ENCODE data around the gene CSRP2.

Gene CSRP2

DNA sequence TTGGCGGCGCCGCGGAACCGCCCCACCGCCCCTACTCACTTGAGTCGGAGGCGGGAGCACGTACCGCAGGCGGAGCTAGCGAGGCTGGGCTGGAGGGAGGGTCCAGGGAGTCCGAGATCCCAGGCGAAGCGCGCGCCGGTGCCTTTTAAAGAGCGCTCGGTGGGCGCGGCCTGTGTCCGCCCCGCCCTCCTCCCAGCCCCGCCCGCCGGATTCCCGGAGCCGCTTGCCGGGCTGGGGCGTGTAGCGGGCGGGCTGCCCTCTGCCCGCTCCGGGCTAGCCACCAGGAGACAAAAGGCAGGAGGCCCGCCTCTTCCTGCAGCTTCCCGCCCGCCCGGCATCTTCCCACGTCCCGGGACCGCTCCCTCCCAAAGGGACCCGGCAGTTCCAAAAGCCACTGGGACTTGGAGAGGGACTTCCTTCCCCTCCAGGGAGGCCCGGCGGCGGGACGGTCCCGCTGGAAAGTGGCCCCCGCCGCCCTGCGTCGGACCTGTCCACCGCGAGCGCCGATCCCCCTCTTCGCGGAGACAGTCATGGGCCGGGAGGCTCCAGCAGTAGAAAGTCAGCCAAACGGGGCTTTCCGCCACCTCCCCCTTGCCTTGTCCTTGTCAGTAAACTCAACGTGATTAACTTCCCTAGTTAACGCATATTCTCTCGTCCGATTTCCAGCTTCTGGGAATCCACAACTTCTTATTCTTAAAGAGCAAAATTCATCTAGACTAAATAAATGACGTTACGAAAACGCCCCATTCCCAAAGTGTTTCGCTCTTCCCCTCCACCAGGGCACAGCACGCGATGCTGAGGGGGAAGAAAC, at the start of gene CSRP2:
Gene CSRP2, minus strand, starts transcription at position 121 of the 811 bp plus-strand sequence. CDS start 12,759 bp downstream, outside the sequence.
- DNase-seq = peak; percentile 95

DNA sequence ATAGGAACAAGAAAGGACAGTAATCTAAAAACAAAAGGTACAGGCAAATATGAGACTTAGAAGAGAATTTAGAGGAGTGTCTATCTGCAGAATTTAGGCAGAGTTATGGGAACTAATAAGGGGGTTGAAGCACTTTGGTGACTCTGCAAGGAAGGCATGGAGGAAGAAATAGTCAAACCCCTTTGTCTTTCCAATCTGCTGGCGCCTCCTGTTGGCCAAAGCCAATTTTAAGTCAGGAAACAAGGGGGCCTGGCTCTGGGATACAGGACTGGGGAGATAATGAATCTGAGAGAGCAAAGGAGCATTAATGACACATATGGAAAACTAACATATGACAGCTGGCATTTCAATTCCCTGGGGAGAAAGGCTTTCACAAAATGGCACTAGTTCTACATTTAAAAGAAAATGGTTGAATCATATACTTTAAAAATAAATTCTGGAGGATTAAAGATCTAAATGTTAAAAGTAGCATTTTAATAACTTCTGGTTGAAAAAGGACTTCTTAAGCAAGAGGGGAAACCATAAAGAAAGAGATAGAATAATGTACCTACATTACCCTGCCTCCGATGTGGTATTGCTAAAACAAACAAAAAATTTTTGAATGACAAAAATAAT, 48.5 kb upstream of the CSRP2 start:
- DNase-seq = no peak

DNA sequence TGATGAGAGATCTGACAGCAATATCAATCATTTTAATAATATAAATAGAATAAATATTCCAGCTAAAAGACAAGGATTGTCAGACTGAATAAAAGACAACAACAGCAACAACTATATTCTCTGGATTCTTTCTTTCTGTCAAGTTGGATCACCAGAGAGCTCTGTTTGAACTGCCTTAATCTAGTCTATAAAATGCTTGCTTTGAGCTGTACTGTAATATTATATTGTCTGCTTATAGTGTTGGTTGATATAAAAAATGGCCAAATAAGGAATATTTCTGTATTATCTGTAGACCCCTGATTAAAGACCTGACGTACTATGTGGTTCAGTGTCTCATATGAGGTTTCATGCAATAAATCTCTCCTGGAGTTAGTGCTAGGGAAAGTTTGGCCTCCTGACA, 46.3 kb upstream of the CSRP2 start:
- no peak for DNase-seq

DNA sequence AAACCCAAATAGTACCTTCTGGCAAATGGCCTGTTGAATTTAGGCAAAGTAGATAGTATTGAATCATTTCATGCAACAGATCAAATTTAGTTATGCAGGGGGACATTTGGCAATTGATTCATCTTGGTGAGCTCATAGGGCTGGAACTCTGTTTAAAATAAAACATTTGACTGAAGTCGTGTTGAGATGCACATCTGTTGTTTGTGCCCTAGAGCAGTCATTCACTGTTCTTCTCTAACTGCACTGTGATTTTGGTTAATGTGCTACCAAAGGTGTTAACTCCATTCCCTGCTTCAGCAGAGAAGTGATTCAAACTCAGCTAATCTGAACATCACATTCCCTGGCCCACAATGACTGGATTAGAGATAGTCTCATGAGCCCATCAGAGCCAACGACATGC, 44.0 kb upstream of the CSRP2 start:
- no peak for DNase-seq

DNA sequence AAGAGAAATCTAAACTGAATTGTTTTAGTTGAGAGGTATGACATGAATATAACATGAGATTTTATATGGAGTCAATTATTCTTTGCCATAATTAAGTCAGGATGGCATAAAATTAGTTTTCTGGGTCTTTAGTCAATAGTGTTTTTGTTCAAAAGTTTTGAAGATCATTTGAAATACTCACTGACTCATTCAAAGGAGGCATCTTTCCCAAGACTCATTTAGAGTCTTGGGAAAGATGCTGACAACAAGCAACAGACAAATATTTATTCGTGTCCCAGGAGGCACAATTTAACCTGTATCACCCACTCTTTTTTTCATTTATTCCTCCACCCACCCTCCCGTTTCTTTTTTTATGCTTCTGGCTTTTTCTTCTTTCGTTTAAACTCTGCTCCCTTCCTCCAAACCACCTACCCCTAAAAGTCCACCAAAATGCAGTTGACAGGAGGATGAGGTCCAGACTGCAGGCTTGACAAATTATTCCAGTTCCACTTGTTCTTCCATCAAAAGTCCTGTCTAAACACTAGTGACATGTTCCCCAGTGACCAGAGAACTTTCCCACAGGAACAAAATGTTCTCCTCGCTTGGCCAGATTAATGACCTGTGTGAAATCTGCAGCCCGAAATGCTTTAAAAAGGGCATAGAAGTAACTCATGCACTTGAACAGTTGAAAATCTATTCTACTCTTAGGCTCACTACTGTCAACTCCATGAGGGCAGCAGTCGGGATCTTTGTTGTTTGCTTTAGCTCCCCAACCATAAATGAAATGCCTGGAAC, 43.3 kb upstream of the CSRP2 start:
- no peak for DNase-seq

DNA sequence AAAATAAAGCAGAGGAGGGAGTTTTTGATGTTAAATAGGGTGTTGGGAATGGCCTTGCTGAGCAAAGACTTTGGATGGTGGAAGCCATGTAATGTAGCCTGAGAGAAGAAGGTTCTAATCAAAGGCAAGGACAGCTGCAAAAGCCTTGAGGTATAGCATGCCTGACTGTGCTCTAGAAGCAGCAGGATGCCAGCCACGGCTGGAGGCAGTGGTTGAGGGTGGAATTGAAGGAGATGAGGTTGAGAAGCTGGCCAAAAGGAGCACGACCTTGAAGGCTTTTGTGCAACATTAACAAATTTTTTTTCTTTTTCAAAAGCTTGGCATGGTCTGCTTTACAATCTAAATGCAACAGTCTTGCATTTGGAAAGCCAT, 42.3 kb upstream of the CSRP2 start:
- DNase-seq = no peak

DNA sequence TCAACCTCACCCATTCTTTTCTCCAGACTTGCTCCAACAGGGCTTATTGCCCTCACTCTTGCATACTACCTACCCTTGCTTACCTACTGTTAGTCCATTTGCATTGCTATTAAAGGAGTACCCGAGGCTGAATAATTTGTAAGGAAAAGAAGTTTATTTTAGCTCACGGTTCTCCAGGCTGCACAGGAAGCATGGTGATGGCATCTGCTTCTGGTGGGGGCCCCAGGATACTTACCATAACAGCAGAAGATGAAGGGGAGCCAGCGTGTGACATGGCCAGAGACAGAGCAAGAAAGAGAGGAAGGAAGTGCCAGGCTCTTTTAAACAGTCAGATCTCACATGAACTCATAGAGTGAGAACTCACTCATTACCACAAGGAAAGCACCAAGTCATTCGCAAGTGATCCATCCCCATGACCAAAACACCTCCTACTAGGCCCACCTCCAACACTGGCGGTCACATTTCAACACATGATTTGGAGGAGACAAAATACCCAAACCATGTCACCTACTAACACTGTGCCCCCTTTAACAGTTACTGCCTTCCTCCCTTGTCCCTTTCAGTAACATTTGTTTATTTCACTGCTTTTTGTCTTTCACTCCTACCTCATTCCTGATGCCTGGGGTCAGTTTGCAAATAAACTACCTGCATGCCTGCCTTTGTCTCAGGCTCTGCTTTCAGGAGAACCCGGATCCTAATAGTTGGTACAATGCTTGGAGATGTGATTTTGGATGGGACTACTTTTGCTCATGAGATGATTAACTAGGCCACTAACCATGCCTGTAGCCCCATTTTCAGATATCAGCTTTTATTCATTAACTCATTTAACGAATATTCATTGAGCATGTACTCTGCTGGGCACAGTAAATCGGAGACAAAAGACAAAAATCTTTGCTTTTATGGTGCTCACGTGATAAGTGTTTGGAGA, 41.6 kb upstream of the CSRP2 start:
- no peak for DNase-seq

DNA sequence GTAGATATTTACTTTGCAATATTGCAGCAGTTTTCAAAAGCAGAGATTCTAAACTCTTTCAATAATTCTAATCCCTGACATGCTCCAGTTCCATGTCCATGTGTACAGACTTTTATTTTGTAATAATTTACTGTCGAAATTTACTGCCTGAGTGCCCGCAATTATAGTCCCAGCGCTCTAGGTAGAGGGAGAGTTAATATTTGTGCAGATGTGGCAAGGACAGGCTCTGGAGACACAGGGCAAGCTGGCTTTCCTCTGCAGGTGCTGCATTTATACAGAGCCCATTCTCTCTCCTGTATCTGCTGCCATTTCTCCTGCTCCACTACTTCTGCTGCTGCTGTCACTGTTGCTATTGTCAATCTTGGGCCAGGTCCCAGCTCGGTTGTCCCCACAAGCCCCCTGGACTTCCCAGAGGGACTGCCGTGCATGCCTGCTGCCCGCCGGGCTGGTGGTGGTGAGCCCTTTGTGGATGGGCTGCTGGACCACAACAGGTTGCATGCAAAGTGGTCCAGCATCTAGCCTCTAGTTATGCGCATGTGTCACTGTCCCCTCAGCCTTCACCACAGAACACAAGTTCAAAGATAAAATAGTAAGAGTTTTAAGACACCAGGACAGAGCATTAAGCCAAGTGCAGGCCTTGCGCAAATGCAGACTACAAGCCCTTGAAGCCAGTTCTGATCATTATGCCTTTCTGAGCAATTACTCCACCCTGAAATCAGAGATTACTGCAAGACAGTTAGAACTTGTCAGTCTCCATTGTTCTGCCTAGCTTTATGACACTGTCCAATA, 40.8 kb upstream of the CSRP2 start:
- no peak for DNase-seq

DNA sequence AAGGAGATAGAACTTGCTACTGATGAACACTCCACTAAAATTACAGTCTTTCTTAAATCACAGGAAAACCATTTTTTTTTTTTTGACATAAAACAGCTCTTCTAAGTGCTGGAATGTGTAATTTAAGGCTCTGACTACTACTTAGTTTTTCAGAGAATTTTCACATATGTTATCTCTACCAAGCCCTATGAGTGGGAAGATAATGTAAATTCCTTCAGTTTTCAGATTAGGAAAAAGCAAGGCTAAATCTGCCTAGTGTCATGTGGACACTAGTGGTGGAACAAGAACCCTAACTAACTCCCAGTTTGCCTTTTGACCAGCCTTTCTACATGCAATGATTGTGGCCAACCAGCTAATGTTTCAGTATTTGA, 37.3 kb upstream of the CSRP2 start:
- no peak for DNase-seq

DNA sequence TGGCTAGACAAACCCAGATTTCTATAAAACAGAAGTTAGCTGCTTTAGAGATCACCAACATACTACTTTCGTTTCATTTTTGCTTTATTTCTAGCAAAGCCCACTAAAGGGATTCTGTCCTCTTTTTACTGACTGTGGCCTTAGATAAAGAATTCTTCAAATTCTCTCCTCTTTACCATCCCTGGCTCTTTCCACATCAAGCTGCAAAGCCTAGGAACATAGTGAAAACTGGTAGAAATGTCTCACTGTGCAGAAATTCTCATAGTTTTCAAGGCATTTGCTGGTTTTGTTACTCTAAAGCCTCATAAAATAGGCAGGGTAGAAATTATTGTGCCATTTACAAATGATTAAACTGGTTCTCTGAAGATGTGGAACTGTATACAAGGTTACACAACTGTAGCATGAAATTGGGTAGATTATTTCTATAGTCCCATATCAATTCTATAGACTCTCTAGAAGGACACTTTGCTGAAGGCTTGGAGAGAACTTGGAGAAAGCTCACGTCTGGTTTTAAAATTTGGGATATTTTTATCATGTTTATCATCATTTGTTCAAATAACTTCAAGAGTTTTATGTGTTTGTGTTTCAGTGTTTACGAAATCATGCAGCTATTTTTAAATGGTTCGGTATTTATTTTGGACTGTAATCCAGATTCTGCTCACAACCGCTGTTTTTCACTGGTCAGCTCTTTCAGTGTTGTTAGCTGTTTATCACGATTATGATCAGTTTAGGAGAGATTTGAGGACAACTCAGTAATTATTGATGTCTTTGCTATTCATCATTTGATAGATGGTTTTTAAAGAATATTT, 36.7 kb upstream of the CSRP2 start:
- DNase-seq = no peak

DNA sequence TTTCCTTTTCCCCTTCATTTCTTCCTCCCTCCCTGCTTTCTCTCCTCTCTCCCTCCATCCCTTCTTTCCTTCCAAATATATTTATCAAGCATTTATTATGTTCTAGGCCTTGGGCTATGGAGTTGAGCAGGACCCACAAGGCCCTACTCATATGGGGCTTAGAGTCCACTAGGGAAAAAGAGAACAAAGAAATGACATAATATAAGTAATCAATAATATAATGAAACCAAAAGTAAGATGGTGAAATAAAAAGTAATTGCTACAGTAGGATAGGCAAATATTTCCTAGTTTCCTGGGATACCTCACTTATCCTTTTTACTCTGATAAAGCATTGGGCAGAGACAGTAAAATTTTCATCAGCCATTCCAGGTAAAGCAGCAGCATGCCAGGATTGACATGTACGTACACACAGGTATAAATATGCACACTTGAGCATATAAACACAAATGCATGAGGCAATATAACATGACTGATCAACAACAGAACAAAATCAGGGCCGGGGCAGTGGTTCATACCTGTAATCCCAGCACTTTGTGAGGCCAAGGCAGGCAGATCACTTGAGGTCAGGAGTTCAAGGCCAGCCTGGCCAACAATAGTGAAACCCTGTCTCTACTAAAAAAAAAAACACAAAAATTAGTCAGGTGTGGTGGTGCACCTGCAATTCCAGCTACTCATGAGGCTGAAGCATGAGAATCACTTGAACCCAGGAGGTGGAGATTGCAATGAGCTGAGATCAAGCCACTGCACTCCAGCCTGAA, 35.5 kb upstream of the CSRP2 start:
- no peak for DNase-seq

DNA sequence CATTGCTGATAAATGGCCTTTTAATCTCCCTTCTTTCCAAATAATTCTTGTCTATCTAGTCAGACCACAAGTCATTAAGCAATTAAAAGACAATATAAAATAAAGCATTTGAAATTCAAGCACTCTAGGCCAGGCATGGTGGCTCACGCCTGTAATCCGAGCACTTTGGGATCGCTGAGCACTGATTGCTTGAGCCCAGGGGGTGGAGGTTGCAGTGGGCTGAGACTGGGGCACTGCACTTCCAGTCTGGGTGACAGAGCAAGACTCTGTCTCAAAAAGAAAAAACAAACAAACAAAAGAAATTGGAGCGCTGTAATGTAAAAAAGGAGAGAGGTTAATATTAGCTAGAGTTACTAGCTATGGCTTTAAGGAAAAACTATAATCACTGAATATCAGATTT, 30.5 kb upstream of the CSRP2 start:
- no peak for DNase-seq

DNA sequence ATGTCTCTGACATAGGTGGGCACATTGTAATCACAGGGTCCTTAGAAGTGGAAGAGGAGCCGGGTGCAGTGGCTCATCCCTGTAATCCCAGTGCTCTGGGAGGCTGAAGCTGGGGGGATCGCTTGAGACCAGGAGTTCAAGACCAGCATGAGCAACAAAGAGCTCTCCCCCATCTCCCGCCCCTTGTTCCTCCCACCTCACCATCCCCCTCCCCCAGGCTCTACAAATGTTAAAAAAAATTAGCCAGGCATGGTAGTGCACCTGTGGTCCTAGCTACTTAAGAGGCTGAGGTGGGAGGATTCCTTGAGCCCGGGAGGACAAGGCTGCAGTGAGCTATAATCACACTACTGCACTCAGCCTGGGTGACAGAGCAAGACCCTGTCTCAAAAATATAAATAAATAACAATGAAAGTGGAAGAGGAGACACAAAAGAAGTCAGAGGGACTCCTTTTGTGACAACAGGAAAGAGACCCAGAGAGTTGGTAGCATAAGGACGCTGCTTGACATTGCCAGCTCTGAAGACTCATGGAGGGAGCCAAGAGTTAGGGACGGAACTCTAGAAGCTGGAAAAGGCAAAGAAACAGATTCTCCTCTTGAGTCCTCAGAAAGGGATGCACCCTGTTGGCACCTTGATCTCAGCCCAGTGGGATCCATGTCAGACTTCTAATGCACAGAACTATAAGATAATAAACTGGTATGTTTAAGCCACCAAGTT, 29.6 kb upstream of the CSRP2 start:
- DNase-seq = no peak

DNA sequence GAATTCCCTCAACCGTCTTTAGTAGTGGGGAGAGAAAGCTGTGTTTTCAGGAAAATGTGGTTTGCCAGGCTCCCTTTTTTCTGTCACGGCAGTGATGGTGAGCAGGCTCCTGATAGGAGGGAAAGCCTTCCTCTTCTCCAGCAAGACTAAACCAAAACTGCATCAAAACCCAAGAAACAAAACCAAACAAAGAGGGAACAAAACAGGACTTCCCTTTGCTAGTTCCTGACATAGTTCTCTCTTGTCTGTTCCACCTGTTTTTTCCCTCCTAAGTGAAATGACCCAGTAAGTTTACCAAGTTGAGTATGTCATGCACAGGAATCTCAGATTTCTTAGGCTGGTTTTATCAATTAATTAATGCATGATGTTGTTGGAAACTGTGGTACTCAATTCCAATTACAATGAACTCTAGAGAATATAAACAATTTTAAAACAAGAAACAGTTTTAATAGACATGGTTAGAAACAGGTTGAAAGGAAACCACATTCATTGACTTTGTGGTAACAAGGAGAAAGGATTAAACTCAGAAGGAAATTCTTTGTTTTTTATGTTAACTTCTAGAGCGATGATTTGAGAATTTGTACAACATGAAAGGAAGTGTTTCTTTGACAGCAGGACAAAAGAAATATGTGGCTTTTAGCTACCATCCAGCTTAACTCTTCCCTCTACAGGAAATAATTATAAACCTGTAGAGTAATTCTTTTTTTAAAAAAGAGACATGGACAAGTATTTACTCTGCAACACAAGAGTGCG, 23.0 kb upstream of the CSRP2 start:
- no peak for DNase-seq

DNA sequence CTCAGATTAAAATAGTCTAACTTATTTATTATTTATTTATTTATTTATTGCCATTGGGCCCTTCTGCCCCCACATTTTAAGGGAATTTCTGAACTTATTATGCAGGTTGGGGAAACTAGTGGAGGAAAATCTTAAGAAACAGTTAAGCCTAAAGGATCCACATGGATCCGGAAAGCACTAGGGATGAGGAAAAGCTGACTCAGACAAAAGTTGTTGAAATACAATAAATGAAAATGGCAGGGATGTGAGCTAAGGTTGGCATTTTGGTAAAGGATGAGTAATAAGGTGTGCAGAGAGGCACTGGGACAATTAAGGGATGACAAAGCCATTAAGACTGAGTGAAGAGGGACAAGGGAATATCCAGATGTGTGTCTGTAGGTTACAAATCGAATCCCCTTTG, 20.7 kb upstream of the CSRP2 start:
- no peak for DNase-seq

DNA sequence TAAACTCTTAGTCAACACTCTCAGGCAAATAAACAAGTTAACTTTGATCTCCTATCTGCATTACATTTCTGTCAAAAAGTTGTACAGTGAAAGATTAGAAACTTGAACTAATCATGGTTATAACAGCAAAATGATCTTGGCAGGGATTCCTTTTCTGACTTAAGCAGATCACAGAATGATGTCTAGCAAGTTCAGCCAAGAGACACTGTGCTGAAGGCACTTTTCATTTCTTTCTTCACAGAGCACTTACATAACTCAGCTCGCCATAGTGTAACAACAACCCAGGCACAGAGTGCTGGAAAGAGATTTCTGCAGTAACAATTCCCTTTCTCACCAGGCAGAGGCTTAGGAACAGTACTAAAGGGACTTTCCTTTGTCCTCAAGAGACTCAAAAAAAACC, 19.6 kb upstream of the CSRP2 start:
- DNase-seq = no peak

DNA sequence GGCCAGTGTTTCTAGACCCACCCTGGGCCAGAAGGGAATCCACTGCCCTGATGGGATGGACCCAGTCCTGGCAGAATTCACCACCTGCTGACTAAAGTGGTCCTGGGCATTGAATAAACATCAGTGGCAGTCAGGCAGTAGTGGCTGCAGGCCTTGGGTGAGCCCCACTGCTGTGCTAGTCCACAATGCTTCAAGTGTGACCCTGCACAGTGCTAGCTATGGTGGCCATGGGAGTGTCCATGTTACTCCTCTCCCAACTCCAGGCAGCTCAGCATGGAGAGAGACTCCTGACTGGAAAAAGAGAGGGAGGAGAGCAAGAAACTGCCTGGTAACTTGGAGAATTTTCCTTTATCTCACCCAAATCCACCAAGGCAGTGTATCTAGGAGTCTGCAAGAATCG, 17.5 kb upstream of the CSRP2 start:
- DNase-seq = no peak

DNA sequence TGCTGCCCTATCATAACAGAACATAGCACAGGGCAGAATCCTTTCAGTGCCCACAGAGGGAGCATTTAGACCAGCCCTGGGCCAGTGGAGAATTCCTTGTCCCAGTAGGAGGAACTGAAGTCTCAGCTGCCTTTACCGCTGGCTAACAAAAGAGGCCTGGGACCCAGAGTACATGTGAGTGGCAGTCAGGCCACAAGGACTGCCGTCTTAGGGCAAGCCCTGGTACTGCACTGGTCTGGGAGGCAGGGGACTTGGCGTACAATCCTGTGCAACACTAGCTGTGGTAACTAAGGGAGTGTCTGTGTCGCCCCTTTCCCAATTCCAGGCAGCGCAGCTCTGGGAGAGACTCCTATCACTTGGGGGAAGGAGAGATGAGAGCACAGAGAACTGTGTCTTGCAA, 17.0 kb upstream of the CSRP2 start:
- DNase-seq = no peak

DNA sequence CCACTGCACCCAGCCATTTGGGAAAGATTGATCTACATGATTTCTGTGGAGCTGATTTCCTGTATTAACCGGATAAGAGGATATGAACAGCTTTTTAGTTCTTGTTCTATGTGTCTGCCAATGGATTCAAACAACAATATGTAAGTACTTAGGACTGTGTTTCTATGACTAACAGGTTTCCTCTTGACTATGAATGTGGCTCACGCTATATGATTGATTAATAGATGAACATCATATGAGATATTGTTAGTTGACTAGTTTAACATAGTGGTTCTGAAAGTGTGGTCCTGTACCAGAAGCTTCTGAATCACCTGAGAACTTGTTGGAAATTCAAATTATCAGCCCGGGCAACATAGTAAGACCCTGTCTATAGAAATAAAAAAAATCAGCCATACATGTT, 12.8 kb upstream of the CSRP2 start:
- no peak for DNase-seq
